Ascending aorta (tissue), 2 donors: ENCODE measurements around the gene SKAP1. TPM values are rescaled to one million over a fixed set of nuclear protein-coding genes. Genes with fewer than 3 reads are reported as not detected.

Source experiments
- DNase-seq, 2 donors: peaks; one replicate each; pipeline ENCODE4 v3.0.0-alpha.2; 2019; ENCODE audit warnings: low spot score in 2 of 2
- H3K27ac ChIP-seq, 2 donors: fragments of 200-600 bp; sonication (generic); one replicate each; pipeline ENCODE4 v1.5.1; 2016 to 2017; ENCODE audit warnings: mild to moderate bottlenecking in 1 of 2
- H3K27me3 ChIP-seq: fragments of 200-600 bp; sonication (generic); one replicate; pipeline ENCODE4 v1.5.1; 2017
- H3K36me3 ChIP-seq, 2 donors: fragments of 200-600 bp; sonication (generic); one replicate each; pipeline ENCODE4 v1.5.1; 2016
- H3K4me1 ChIP-seq, 2 donors: fragments of 200-600 bp; sonication (generic); one replicate each; pipeline ENCODE4 v1.5.1; 2016 to 2017; ENCODE audit warnings: mild to moderate bottlenecking in 1 of 2
- H3K4me3 ChIP-seq, 2 donors: fragments of 200-600 bp; sonication (generic); one replicate each; pipeline ENCODE4 v1.5.1; 2016 to 2017; ENCODE audit warnings: mild to moderate bottlenecking in 1 of 2
- H3K9me3 ChIP-seq, 2 donors: fragments of 200-600 bp; sonication (generic); one replicate each; pipeline ENCODE4 v1.5.1; 2016
- CTCF ChIP-seq, 3 experiments: fragments of 200-600 bp in 2 of 3; fragments of 450-650 bp in 1 of 3; sonication (generic) in 2 of 3; IDR thresholded peaks; one replicate each; pipeline ENCODE4 v1.5.1; 2016 to 2019; ENCODE audit warnings: antibody characterized with exemption in 3 of 3, mild to moderate bottlenecking in 1 of 3, moderate library complexity in 1 of 3
- intact Hi-C: fragments of 100-400 bp; cut with DNase I; formaldehyde crosslinking; loops from one replicate; pipeline ENCODE4 v1.15.1; 2023
- total RNA-seq: library from RNA; depleted of rRNA; stranded (reverse); fragments of >200 nt; gene quantifications from one replicate; pipeline ENCODE4 v1.1.0, GENCODE V29; 2016

Gene SKAP1
- total RNA-seq, 1 donor from 2014 or later: not detected

- DNase-seq: no peak
- Histone ChIP-seq H3K36me3 (no peaks in the 10 kb centered on the region), H3K4me1 (no peaks in the 10 kb centered on the region), H3K27me3 (no peaks in the 10 kb centered on the region), H3K9me3 (no peaks in the 10 kb centered on the region), H3K4me3 (no peak overlapping the region), H3K27ac (no peak overlapping the region)
- intact Hi-C loops: loop anchor here (10.0 kb wide), 1 partner anchor 682 kb away; the partner anchor contains the start of gene IGF2BP1
- no peak for TF ChIP-seq CTCF (IDR thresholded peaks at IDR 0.05)
These were observed 116.8 kb downstream of the SKAP1 start for GRCh38 chr17:48313096-48313755.

- Histone ChIP-seq H3K4me1 (no peaks in the 10 kb centered on the region), H3K36me3 (no peaks in the 10 kb centered on the region), H3K9me3 (no peaks in the 10 kb centered on the region), H3K4me3 (no peak overlapping the region), H3K27ac (no peak overlapping the region), H3K27me3 (peaks cover 5% of the 10 kb centered on the region)
- no peak for TF ChIP-seq CTCF (IDR thresholded peaks at IDR 0.05)
- intact Hi-C loops: loop anchor here (10.0 kb wide), 1 partner anchor 683 kb away; the partner anchor contains the start of gene IGF2BP1
- no peak for DNase-seq
These were observed 118.7 kb downstream of the SKAP1 start for GRCh38 chr17:48311324-48311723.

- Histone ChIP-seq H3K27ac (no peak overlapping the region), H3K9me3 (no peaks in the 10 kb centered on the region), H3K4me1 (no peaks in the 10 kb centered on the region), H3K36me3 (no peaks in the 10 kb centered on the region), H3K27me3 (peaks cover 7% of the 10 kb centered on the region), H3K4me3 (no peak overlapping the region)
- TF ChIP-seq CTCF (IDR thresholded peaks at IDR 0.05): no peak
- intact Hi-C loops: loop anchor here (10.0 kb wide), 1 partner anchor 684 kb away; the partner anchor contains the start of gene IGF2BP1
- no peak for DNase-seq
These were observed 119.2 kb downstream of the SKAP1 start for GRCh38 chr17:48310748-48311213.

- no peak for DNase-seq
- no peaks in the 10 kb centered on the region for H3K9me3 ChIP-seq
- no peaks in the 10 kb centered on the region for H3K36me3 ChIP-seq
- no peak overlapping the region for H3K4me3 ChIP-seq
- H3K27me3 ChIP-seq: peaks cover 10% of the 10 kb centered on the region
- no peak for TF ChIP-seq CTCF (IDR thresholded peaks at IDR 0.05)
- H3K4me1 ChIP-seq: no peaks in the 10 kb centered on the region
- H3K27ac ChIP-seq: no peak overlapping the region
- intact Hi-C loops: no loop called here
These were observed 121.4 kb downstream of the SKAP1 start for GRCh38 chr17:48308581-48308980.

GRCh38 chr17:48307814-48308411, 122.1 kb downstream of the SKAP1 start:
- DNase-seq: no peak
- no peaks in the 10 kb centered on the region for H3K9me3 ChIP-seq
- no peak overlapping the region for H3K27ac ChIP-seq
- H3K36me3 ChIP-seq: no peaks in the 10 kb centered on the region
- TF ChIP-seq CTCF (IDR thresholded peaks at IDR 0.05): peak; percentile 36 to 59 (median 52)
- H3K4me1 ChIP-seq: no peaks in the 10 kb centered on the region
- H3K27me3 ChIP-seq: peaks cover 10% of the 10 kb centered on the region
- intact Hi-C loops: no loop called here
- no peak overlapping the region for H3K4me3 ChIP-seq
